ENCODE measurements around the gene CTNND1. TPM values are rescaled to one million over a fixed set of nuclear protein-coding genes. Genes with fewer than 3 reads are reported as not detected.
A peak's percentile ranks its signal among the peaks of the same experiment; 100 is the strongest.

CTNND1 gene
- polyA plus RNA-seq, 1 experiment = 191 TPM

DNA sequence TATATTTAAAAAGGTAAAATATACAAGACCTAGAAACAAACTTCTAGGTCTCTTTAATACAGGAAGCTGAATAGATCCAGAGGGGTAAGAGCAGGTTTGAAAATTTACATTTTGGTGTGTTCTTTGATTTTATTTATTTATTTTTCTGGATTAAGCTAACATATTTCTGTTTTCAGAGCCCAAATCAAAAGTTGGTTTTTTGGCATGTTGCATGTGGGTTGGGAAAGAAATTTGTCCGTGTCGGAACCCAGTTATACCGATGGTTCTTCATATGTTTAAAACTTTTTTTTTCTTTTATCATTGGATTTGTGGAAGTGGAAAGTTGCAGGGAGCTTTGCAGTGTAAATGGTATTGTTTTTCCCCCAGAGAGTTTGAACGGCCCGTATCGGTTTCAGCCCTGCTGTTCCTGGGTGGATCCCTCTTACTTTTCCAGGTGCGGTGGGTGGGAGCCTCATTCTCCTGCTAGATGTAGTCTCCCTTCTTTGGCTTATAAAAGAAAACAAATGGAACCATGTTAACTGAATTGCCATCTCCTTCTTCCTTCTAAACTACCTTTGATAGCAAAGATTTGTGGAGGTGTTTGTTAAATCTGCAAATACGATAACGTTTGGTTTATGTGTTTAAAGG is 746 bp downstream of the CTNND1 start:
- Histone ChIP-seq H3K4me3 (ENCODE audit: low read depth, low read length) (peak overlapping the region; percentile 89), H3K27me3 (ENCODE audit: control insufficient read depth, insufficient read depth, low read length) (no peaks in the 10 kb centered on the region), H3K27ac (ENCODE audit: low read depth, low read length) (no peak overlapping the region), H3K9me3 (ENCODE audit: control insufficient read depth, insufficient read depth, low read length) (no peaks in the 10 kb centered on the region)
- TF ChIP-seq, protein P1, sequence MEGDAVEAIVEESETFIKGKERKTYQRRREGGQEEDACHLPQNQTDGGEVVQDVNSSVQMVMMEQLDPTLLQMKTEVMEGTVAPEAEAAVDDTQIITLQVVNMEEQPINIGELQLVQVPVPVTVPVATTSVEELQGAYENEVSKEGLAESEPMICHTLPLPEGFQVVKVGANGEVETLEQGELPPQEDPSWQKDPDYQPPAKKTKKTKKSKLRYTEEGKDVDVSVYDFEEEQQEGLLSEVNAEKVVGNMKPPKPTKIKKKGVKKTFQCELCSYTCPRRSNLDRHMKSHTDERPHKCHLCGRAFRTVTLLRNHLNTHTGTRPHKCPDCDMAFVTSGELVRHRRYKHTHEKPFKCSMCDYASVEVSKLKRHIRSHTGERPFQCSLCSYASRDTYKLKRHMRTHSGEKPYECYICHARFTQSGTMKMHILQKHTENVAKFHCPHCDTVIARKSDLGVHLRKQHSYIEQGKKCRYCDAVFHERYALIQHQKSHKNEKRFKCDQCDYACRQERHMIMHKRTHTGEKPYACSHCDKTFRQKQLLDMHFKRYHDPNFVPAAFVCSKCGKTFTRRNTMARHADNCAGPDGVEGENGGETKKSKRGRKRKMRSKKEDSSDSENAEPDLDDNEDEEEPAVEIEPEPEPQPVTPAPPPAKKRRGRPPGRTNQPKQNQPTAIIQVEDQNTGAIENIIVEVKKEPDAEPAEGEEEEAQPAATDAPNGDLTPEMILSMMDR (IDR thresholded peaks at IDR 0.05; ENCODE audit: low read depth, low read length) = no peak
- DNase-seq (ENCODE audit: low read depth, low spot score) = no peak
- POLR2A ChIA-PET = interaction anchor here (0.6 to 2.7 kb wide), 4 partner anchors 11 to 21 kb away, joined by 5 to 15 read pairs (median 8); partner anchors contain the start of gene SELENOH
- CTCF ChIA-PET = interaction anchor here (0.6 to 9.9 kb wide), 7 partner anchors 8 to 762 kb away, joined by 3 to 157 read pairs (median 10); partner anchors contain the start of gene BTBD18

DNA sequence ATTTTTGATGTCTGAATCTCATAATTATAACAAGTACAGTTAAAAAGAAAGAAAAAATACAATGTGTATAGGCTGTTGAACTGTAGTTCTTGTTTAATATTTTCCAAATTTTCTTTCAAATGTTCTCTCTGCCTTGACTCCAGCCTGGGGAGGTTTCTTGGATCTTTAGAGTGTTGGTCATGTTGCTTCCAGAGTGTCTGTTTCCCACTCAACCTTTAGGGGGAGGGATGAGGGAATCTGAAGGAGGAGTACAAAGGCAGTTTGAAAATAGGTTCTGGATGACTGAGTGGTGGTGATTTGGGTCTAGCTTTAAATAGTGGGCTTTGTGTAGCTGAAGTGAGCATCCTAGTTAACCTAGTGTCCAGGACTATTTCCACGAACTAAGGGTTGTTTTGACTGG is 2.0 kb downstream of the CTNND1 start:
- H3K9me3 ChIP-seq (ENCODE audit: control insufficient read depth, insufficient read depth, low read length) = no peaks in the 10 kb centered on the region
- no peaks in the 10 kb centered on the region for H3K27me3 ChIP-seq (ENCODE audit: control insufficient read depth, insufficient read depth, low read length)
- ChIA-PET POLR2A (interaction anchor here (1.2 to 2.6 kb wide), 3 partner anchors 12 to 22 kb away, joined by 5 to 12 read pairs (median 6); partner anchors contain the start of gene SELENOH), CTCF (interaction anchor here (0.8 to 9.9 kb wide), 7 partner anchors 8 to 39 kb away, joined by 5 to 157 read pairs (median 7); partner anchors contain the start of gene BTBD18)
- H3K4me3 ChIP-seq (ENCODE audit: low read depth, low read length) = peak overlapping the region; percentile 89
- TF ChIP-seq, protein P1 (IDR thresholded peaks at IDR 0.05; ENCODE audit: low read depth, low read length) = peak; percentile 59
- no peak overlapping the region for H3K27ac ChIP-seq (ENCODE audit: low read depth, low read length)
- DNase-seq (ENCODE audit: low read depth, low spot score) = no peak

DNA sequence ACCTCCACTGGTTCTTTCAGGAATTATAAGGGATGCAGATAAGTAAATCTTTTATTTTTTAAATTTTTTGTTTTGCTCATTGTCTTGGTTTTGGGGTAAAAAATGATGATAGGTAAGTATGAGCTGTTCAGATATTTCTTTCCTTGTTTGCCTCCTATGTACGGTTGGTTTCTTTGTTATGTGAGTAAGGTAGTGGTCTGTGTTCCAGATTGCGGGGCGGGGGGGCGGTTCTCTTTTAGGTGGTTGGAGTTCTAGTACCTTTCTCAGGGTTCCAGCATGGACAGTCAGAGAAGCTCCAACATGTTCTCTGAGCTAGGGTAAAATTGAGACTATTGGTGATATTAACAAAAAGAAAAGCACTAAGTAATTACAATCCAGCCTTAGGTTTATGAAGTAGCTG is 2.4 kb downstream of the CTNND1 start:
- peak overlapping the region; percentile 89 for H3K4me3 ChIP-seq (ENCODE audit: low read depth, low read length)
- no peaks in the 10 kb centered on the region for H3K27me3 ChIP-seq (ENCODE audit: control insufficient read depth, insufficient read depth, low read length)
- ChIA-PET POLR2A (interaction anchor here (0.9 to 2.6 kb wide), 4 partner anchors 12 to 85 kb away, joined by 5 to 12 read pairs (median 7); partner anchors contain the start of gene SELENOH), CTCF (interaction anchor here (0.6 to 9.9 kb wide), 9 partner anchors 9 to 522 kb away, joined by 3 to 157 read pairs (median 6); partner anchors contain the start of gene BTBD18)
- TF ChIP-seq, protein P1 (IDR thresholded peaks at IDR 0.05; ENCODE audit: low read depth, low read length) = no peak
- no peak for DNase-seq (ENCODE audit: low read depth, low spot score)
- no peak overlapping the region for H3K27ac ChIP-seq (ENCODE audit: low read depth, low read length)
- no peaks in the 10 kb centered on the region for H3K9me3 ChIP-seq (ENCODE audit: control insufficient read depth, insufficient read depth, low read length)

DNA sequence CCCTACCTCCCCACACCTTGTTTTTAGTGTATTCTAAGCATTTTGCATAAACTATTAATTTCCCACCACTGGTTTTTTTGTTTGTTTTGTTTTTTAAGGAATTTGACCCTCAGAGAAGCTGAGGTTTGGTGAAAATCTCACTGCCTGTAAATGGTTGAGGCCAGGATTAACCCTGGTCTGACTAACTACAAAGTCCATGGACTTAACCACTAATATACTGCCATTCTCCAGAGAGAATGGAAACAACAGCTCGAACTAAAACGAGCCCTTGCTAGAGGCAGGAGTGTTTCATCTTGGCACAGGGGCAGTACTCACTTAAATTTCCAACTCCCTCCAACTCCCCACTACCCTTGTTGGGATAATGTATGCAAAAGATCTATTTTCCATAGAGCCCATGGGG is 3.0 kb downstream of the CTNND1 start:
- DNase-seq (ENCODE audit: low read depth, low spot score) = no peak
- H3K4me3 ChIP-seq (ENCODE audit: low read depth, low read length) = peak overlapping the region; percentile 89
- TF ChIP-seq, protein P1 (IDR thresholded peaks at IDR 0.05; ENCODE audit: low read depth, low read length) = no peak
- H3K9me3 ChIP-seq (ENCODE audit: control insufficient read depth, insufficient read depth, low read length) = no peaks in the 10 kb centered on the region
- CTCF ChIA-PET = interaction anchor here (0.5 to 9.9 kb wide), 9 partner anchors 10 to 521 kb away, joined by 3 to 157 read pairs (median 6); partner anchors contain the start of gene BTBD18
- POLR2A ChIA-PET = interaction anchor here (0.6 to 2.6 kb wide), 5 partner anchors 11 to 86 kb away, joined by 3 to 12 read pairs (median 6); partner anchors contain the start of gene SELENOH
- no peak overlapping the region for H3K27ac ChIP-seq (ENCODE audit: low read depth, low read length)
- no peaks in the 10 kb centered on the region for H3K27me3 ChIP-seq (ENCODE audit: control insufficient read depth, insufficient read depth, low read length)

DNA sequence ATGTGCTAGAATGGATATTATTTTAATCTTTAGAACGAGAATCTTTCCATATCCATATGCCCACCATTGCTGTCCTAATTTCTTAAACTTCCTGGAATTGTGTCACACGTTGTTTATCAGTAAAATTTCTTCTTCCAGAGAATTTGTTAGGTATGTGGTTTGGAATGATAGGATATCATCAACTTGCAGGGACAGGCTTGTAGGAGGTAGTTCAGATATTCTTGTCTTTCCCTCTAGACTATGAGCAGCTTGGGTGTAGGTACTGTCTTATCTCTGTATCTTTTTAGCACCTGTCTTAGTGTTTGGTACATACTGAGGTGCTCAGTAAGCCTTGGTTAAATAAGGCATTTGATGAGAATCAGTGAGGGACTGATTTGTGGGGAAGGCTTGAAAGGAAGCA is 3.4 kb downstream of the CTNND1 start:
- CTCF ChIA-PET = interaction anchor here (0.5 to 9.9 kb wide), 8 partner anchors 10 to 759 kb away, joined by 3 to 157 read pairs (median 5); partner anchors contain the start of gene BTBD18
- no peak for DNase-seq (ENCODE audit: low read depth, low spot score)
- POLR2A ChIA-PET = interaction anchor here (0.6 to 2.6 kb wide), 5 partner anchors 11 to 86 kb away, joined by 3 to 12 read pairs (median 6); partner anchors contain the start of gene SELENOH
- Histone ChIP-seq H3K27me3 (ENCODE audit: control insufficient read depth, insufficient read depth, low read length) (no peaks in the 10 kb centered on the region), H3K27ac (ENCODE audit: low read depth, low read length) (no peak overlapping the region), H3K4me3 (ENCODE audit: low read depth, low read length) (peak overlapping the region; percentile 89), H3K9me3 (ENCODE audit: control insufficient read depth, insufficient read depth, low read length) (no peaks in the 10 kb centered on the region)
- TF ChIP-seq, protein P1 (IDR thresholded peaks at IDR 0.05; ENCODE audit: low read depth, low read length) = no peak
